Measurements from ENCODE around the gene DDX10.

The DDX10 gene

GRCh38 chr11:108886005-108886659 lies 221.3 kb downstream of the DDX10 start:
- no peak for DNase-seq (ENCODE audit: low spot score)
- no peak for TF ChIP-seq CTCF (IDR thresholded peaks at IDR 0.05)

GRCh38 chr11:108886660-108887009 lies 221.8 kb downstream of the DDX10 start:
- H3K4me3 ChIP-seq: no peak overlapping the region
- DNase-seq (ENCODE audit: low spot score): no peak
- H3K27ac ChIP-seq: no peak overlapping the region
- no peak for TF ChIP-seq CTCF (IDR thresholded peaks at IDR 0.05)

More at GRCh38 chr11:108886005-108886659, 221.3 kb downstream of the DDX10 start:
- H3K4me3 ChIP-seq: no peak overlapping the region
- H3K27ac ChIP-seq: no peak overlapping the region

- no peak overlapping the region for H3K4me3 ChIP-seq
- H3K27ac ChIP-seq: no peak overlapping the region
Observed at GRCh38 chr11:108887436-108888238, 222.8 kb downstream of the DDX10 start.

GRCh38 chr11:108890482-108891105 lies 225.7 kb downstream of the DDX10 start:
- no peak for TF ChIP-seq CTCF (IDR thresholded peaks at IDR 0.05)
- DNase-seq (ENCODE audit: low spot score): no peak
- no peak overlapping the region for H3K27ac ChIP-seq
- H3K4me3 ChIP-seq: no peak overlapping the region

More at GRCh38 chr11:108887436-108888238, 222.8 kb downstream of the DDX10 start:
- no peak for DNase-seq (ENCODE audit: low spot score)
- TF ChIP-seq CTCF (IDR thresholded peaks at IDR 0.05): no peak

- TF ChIP-seq CTCF (IDR thresholded peaks at IDR 0.05): no peak
- Histone ChIP-seq H3K27ac (no peak overlapping the region), H3K4me3 (no peak overlapping the region)
- no peak for DNase-seq (ENCODE audit: low spot score)
Observed at GRCh38 chr11:108891143-108891542, 226.3 kb downstream of the DDX10 start.

GRCh38 chr11:108891909-108892511 lies 227.1 kb downstream of the DDX10 start:
- TF ChIP-seq CTCF (IDR thresholded peaks at IDR 0.05): no peak
- no peak overlapping the region for H3K27ac ChIP-seq
- no peak for DNase-seq (ENCODE audit: low spot score)
- no peak overlapping the region for H3K4me3 ChIP-seq
